ENCODE data around the gene CRMP1. TPM values are rescaled to one million over a fixed set of nuclear protein-coding genes. Genes with fewer than 3 reads are reported as not detected.

Gene CRMP1
- total and polyA plus RNA-seq, 9 of the 15 experiments (the other 6 are each of a cell fraction or from before 2014, with no cell fraction given), result 0.03 to 0.04 TPM; not detected in 7

DNA sequence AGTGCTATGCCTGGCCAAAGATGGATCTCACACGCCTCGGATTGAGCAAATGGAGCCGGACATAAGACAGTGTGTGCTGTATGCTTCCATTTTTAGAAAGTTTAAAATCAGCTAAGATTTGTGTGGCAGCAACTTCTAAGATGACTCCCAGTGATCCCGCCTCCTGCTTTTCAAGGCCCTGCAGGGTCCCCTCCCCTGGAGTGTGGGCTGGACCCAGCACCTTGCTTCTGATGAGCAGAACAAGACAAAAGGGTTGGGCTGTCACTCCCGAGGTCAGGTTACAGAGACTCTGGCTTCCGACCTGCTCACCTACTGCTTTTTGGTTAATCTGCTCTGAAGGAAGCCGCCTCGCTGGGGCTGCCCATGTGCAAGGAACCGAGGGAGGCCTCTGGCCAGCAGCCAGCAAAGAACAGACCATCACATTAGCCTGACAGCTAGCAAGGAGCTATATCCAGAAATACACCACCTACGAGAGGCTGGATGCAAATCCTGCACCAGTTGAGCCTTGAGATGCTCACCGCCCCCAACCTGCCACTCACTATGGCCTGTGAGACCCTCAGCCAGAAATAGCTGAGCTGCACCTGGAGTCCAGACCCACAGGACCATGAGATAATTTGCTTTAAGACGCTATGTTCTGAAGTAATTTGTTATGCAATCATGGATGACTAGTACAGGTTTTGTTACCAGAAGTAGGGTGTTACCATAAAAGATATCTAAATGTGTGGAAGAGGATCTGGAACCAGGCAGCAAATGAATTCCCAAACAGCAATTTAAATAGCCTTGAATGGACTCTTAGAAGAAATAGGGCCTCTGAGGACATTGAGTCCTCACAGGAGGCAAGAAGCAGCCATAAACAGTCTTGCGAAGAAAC, 47.6 kb downstream of the CRMP1 start:
- in situ Hi-C loops (cut with MboI) (no loop called here), intact Hi-C loops (cut with micrococcal nuclease) (no loop called here)
- Histone ChIP-seq H2AFZ (ENCODE audit: low read depth, low read length) (no peak overlapping the region), H3K9me3 (replicated peaks; ENCODE audit: control insufficient read depth, insufficient read depth, low read depth, low read length) (no peaks in the 10 kb centered on the region), H3K27ac (ENCODE audit: extremely low read depth, low read depth, low read length) (no peak overlapping the region), H3K4me3 (no peak overlapping the region), H3K4me2 (ENCODE audit: insufficient read depth, low read length) (no peak overlapping the region), H3K9me1 (ENCODE audit: control insufficient read depth, insufficient read depth, low read length) (no peaks in the 10 kb centered on the region), H3K79me2 (ENCODE audit: control insufficient read depth, insufficient read depth, low read length) (no peaks in the 10 kb centered on the region), H3K27me3 (ENCODE audit: control insufficient read depth in 2 of 2, insufficient read depth in 2 of 2, low read length in 2 of 2) (peaks cover 9 to 34% of the 10 kb centered on the region in 2 experiments; a peak in 4 of 5 replicates), H3K36me3 (ENCODE audit: control insufficient read depth, insufficient read depth, low read length) (no peaks in the 10 kb centered on the region), H3K4me1 (replicated peaks in 1 of 2; ENCODE audit: control insufficient read depth in 2 of 2, insufficient read depth in 2 of 2, low read length in 2 of 2) (no peaks in the 10 kb centered on the region), H3K9ac (ENCODE audit: insufficient read depth in 1 of 2, low read depth in 2 of 2, low read length in 2 of 2) (no peak overlapping the region), H4K20me1 (replicated peaks; ENCODE audit: control insufficient read depth, insufficient read depth, low read length) (0 out of 2 replicates have a peak, but pooled peaks cover 4% of the 10 kb centered on the region)
- no TSS peak for BruUV-seq (replicated peaks)
- ATAC-seq, result no peak
- POLR2A ChIA-PET, result interaction anchor here (1.1 kb wide), 1 partner anchor 25 kb away, joined by 3 read pairs; no protein-coding TSS in a partner anchor
- no peak for FAIRE-seq
- WGBS (ENCODE audit: insufficient coverage, low coverage, missing lambda C conversion rate), result 4% methylated on average over 13 of the region's 13 CpGs
- CTCF ChIA-PET (ENCODE audit: low intra/inter-chr PET ratio), result interaction anchor here (0.6 kb wide), 1 partner anchor 912 kb away, joined by 3 read pairs; no protein-coding TSS in a partner anchor
- DNase-seq (ENCODE audit: extremely low read depth in 1 of 4, low spot score in 3 of 4), result no peak
- TF ChIP-seq ZNF121 (CRISPR knock-in tag; conservative IDR thresholded peaks at IDR 0.05) (no peak), RUNX1 (IDR thresholded peaks at IDR 0.05; ENCODE audit: low read depth) (no peak), BCL6 (CRISPR knock-in tag; IDR thresholded peaks at IDR 0.05) (no peak), E4F1 (CRISPR knock-in tag; IDR thresholded peaks at IDR 0.05; ENCODE audit: borderline replicate concordance) (no peak), IRF2 (CRISPR knock-in tag; IDR thresholded peaks at IDR 0.05) (no peak), ELF1 (tag; IDR thresholded peaks at IDR 0.05) (no peak), ZKSCAN8 (CRISPR knock-in tag; IDR thresholded peaks at IDR 0.05) (no peak)
- TF ChIP-seq, protein P1, sequence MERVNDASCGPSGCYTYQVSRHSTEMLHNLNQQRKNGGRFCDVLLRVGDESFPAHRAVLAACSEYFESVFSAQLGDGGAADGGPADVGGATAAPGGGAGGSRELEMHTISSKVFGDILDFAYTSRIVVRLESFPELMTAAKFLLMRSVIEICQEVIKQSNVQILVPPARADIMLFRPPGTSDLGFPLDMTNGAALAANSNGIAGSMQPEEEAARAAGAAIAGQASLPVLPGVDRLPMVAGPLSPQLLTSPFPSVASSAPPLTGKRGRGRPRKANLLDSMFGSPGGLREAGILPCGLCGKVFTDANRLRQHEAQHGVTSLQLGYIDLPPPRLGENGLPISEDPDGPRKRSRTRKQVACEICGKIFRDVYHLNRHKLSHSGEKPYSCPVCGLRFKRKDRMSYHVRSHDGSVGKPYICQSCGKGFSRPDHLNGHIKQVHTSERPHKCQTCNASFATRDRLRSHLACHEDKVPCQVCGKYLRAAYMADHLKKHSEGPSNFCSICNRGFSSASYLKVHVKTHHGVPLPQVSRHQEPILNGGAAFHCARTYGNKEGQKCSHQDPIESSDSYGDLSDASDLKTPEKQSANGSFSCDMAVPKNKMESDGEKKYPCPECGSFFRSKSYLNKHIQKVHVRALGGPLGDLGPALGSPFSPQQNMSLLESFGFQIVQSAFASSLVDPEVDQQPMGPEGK (CRISPR knock-in tag; IDR thresholded peaks at IDR 0.05; ENCODE audit: borderline replicate concordance), result no peak
- TF ChIP-seq, protein P2, sequence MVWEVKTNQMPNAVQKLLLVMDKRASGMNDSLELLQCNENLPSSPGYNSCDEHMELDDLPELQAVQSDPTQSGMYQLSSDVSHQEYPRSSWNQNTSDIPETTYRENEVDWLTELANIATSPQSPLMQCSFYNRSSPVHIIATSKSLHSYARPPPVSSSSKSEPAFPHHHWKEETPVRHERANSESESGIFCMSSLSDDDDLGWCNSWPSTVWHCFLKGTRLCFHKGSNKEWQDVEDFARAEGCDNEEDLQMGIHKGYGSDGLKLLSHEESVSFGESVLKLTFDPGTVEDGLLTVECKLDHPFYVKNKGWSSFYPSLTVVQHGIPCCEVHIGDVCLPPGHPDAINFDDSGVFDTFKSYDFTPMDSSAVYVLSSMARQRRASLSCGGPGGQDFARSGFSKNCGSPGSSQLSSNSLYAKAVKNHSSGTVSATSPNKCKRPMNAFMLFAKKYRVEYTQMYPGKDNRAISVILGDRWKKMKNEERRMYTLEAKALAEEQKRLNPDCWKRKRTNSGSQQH (CRISPR knock-in tag; IDR thresholded peaks at IDR 0.05), result no peak
- TF ChIP-seq, protein P3, sequence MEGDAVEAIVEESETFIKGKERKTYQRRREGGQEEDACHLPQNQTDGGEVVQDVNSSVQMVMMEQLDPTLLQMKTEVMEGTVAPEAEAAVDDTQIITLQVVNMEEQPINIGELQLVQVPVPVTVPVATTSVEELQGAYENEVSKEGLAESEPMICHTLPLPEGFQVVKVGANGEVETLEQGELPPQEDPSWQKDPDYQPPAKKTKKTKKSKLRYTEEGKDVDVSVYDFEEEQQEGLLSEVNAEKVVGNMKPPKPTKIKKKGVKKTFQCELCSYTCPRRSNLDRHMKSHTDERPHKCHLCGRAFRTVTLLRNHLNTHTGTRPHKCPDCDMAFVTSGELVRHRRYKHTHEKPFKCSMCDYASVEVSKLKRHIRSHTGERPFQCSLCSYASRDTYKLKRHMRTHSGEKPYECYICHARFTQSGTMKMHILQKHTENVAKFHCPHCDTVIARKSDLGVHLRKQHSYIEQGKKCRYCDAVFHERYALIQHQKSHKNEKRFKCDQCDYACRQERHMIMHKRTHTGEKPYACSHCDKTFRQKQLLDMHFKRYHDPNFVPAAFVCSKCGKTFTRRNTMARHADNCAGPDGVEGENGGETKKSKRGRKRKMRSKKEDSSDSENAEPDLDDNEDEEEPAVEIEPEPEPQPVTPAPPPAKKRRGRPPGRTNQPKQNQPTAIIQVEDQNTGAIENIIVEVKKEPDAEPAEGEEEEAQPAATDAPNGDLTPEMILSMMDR (IDR thresholded peaks at IDR 0.05 in 2 of 3, conservative IDR thresholded peaks at IDR 0.05 in 1 of 3; ENCODE audit: insufficient read depth in 2 of 3, low read depth in 1 of 3, low read length in 3 of 3), result no peak
- TF ChIP-seq, protein P4, sequence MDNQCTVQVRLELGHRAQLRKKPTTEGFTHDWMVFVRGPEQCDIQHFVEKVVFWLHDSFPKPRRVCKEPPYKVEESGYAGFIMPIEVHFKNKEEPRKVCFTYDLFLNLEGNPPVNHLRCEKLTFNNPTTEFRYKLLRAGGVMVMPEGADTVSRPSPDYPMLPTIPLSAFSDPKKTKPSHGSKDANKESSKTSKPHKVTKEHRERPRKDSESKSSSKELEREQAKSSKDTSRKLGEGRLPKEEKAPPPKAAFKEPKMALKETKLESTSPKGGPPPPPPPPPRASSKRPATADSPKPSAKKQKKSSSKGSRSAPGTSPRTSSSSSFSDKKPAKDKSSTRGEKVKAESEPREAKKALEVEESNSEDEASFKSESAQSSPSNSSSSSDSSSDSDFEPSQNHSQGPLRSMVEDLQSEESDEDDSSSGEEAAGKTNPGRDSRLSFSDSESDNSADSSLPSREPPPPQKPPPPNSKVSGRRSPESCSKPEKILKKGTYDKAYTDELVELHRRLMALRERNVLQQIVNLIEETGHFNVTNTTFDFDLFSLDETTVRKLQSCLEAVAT (IDR thresholded peaks at IDR 0.05), result no peak
